Activated CD4-positive, alpha-beta T cell treated with anti-CD3 and anti-CD28 coated beads, Interleukin-2, Interleukin-6, amounts not matched to agents 100 ng/mL and 50 ng/mL, durations not matched to agents 16 hours and 8 hours (primary cell): Measurements from ENCODE around the gene AXL.
"Not testable (repeated sequence)": the region's sequence is repeated elsewhere in the genome, so short reads cannot be mapped to it uniquely, and the experiment has no call there.

Experiments used
- DNase-seq: peaks from one replicate; pipeline ENCODE4 v3.0.0-alpha.2; 2020

The AXL gene

GRCh38 chr19:41288673-41289530 is 69.9 kb downstream of the AXL start:
- no peak for DNase-seq

GRCh38 chr19:41289814-41290213 is 70.8 kb downstream of the AXL start:
- DNase-seq, result not testable (repeated sequence)

- DNase-seq, result no peak
Measured at GRCh38 chr19:41294393-41294792, 75.4 kb downstream of the AXL start.

- DNase-seq, result no peak
Measured at GRCh38 chr19:41295499-41295898, 76.5 kb downstream of the AXL start.

- DNase-seq, result no peak
Measured at GRCh38 chr19:41296433-41296871, 77.4 kb downstream of the AXL start.

GRCh38 chr19:41297628-41298347 is 78.8 kb downstream of the AXL start:
- no peak for DNase-seq

- DNase-seq, result no peak
Measured at GRCh38 chr19:41298348-41298964, 79.4 kb downstream of the AXL start.

- no peak for DNase-seq
Measured at GRCh38 chr19:41299046-41299754, 80.2 kb downstream of the AXL start.

GRCh38 chr19:41299755-41300089 is 80.7 kb downstream of the AXL start:
- no peak for DNase-seq

GRCh38 chr19:41300555-41300954 is 81.5 kb downstream of the AXL start:
- no peak for DNase-seq

- DNase-seq, result peak; percentile 80
Measured at GRCh38 chr19:41302624-41303351, 83.8 kb downstream of the AXL start.

- no peak for DNase-seq
Measured at GRCh38 chr19:41303954-41304353, 84.9 kb downstream of the AXL start.

GRCh38 chr19:41304706-41305483 is 85.9 kb downstream of the AXL start:
- DNase-seq, result no peak

GRCh38 chr19:41305927-41306793 is 87.1 kb downstream of the AXL start:
- no peak for DNase-seq

- peak; percentile 71 for DNase-seq
Measured at GRCh38 chr19:41307090-41307875, 88.3 kb downstream of the AXL start.

GRCh38 chr19:41307954-41308449 is 89.0 kb downstream of the AXL start:
- no peak for DNase-seq

GRCh38 chr19:41308450-41309179 is 89.6 kb downstream of the AXL start:
- DNase-seq, result peak; percentile 95

- no peak for DNase-seq
Measured at GRCh38 chr19:41309180-41310032, 90.4 kb downstream of the AXL start.
